DND-41 (cell line): Measurements from ENCODE around the gene GREM2.

Experiments
- CTCF ChIP-seq: IDR thresholded peaks from 2 replicates; pipeline ENCODE4 v1.5.1; 2012; ENCODE audit warnings: borderline replicate concordance, low read length, moderate library complexity, mild to moderate bottlenecking; ENCODE audit not compliant: poor library complexity, severe bottlenecking; ENCODE audit errors: extremely low read depth
- EZH2 ChIP-seq: IDR thresholded peaks from 3 replicates; pipeline ENCODE4 v1.6.1; 2012; ENCODE audit warnings: borderline replicate concordance, low read depth, mild to moderate bottlenecking, moderate library complexity, low read length, inconsistent platforms; ENCODE audit not compliant: severe bottlenecking

DNA sequence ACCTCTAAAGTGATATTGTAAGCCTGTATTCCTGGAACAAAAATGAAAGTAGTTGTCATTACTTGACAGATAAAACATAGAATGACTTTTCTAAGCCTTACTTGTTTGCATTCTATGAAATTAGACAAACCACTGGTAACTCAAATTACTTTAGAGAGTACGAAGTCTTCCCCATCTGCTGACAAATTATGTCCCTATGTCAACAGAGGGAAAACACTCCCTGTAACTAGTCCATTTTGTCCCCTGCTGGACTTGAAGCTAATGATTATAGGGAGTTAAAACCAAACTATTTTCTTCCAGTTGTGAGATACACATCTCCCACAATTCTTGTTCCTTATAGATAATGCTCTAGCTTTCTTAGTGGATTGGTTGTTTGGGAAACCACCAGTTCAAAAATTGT is 39.6 kb downstream of the GREM2 start:
- no peak for TF ChIP-seq CTCF
- TF ChIP-seq EZH2: no peak
